ENCODE measurements around the gene EXOSC5. TPM values are rescaled to one million over a fixed set of nuclear protein-coding genes. Genes with fewer than 3 reads are reported as not detected.
"Not testable (repeated sequence)": the region's sequence is repeated elsewhere in the genome, so short reads cannot be mapped to it uniquely, and the experiment has no call there.

EXOSC5 gene
- total RNA-seq, 1 donor from 2014 or later = 15.2 TPM

DNA sequence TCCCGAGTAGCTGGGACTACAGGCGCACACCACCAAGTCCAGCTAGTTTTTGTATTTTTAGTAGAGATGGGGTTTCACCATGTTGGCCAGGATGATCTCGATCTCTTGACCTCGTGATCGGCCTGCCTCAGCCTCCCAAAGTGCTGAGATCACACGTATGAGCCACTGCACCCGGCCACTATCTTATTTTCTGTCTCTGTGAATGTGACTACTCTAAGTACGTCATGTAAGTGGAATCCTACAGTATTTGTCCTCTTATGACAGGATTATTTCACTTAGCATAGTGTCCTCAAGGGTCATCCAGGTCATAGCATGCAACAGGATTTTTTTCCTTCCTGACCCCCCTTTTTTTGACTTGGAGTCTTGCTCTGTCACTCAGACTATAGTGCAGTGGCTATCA is 25.6 kb downstream of the EXOSC5 start:
- no peaks in the 10 kb centered on the region for H3K36me3 ChIP-seq
- H3K4me1 ChIP-seq = peaks cover 34% of the 10 kb centered on the region
- H3K27ac ChIP-seq = no peak overlapping the region
- H3K4me3 ChIP-seq = no peak overlapping the region
- H3K9me3 ChIP-seq = no peaks in the 10 kb centered on the region
- no peak for DNase-seq (ENCODE audit: extremely low spot score in 2 of 2)
- TF ChIP-seq POLR2AphosphoS5 (IDR thresholded peaks at IDR 0.05; ENCODE audit: insufficient read depth in 1 of 2, low read depth in 1 of 2) (no peak), CTCF (IDR thresholded peaks at IDR 0.05) (no peak), POLR2A (IDR thresholded peaks at IDR 0.05) (no peak)
- H3K27me3 ChIP-seq = no peaks in the 10 kb centered on the region
- intact Hi-C loops (cut with DNase I) = no loop called here

DNA sequence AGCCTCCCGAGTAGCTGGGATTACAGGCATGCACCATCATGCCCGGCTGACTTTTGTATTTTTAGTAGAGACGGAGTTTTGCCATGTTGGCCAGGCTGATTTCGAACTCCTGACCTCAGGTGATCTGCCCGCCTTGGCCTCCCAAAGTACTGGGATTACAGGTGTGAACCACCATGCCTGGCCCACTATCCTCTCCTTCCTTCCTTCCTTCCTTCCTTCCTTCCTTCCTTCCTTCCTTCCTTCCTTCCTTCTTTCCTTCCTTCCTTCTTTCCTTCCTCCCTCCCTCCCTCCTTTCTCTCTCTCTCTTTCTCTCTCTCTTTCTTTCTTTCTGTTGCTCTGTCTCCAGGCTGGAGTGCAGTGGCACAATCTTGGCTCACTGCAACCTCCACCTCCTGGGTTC is 26.0 kb downstream of the EXOSC5 start:
- H3K27me3 ChIP-seq; H3K27ac ChIP-seq; H3K36me3 ChIP-seq; H3K9me3 ChIP-seq; DNase-seq (ENCODE audit: extremely low spot score in 2 of 2); intact Hi-C loops (cut with DNase I); H3K4me3 ChIP-seq: not testable (repeated sequence)
- peaks cover 30% of the 10 kb centered on the region for H3K4me1 ChIP-seq

- H3K27me3 ChIP-seq = no peaks in the 10 kb centered on the region
- H3K27ac ChIP-seq = no peak overlapping the region
- no peak overlapping the region for H3K4me3 ChIP-seq
- no peak for DNase-seq (ENCODE audit: extremely low spot score in 2 of 2)
- peaks cover 25% of the 10 kb centered on the region for H3K4me1 ChIP-seq
- H3K9me3 ChIP-seq = no peaks in the 10 kb centered on the region
- TF ChIP-seq CTCF (IDR thresholded peaks at IDR 0.05) (no peak), POLR2AphosphoS5 (IDR thresholded peaks at IDR 0.05; ENCODE audit: insufficient read depth in 1 of 2, low read depth in 1 of 2) (no peak), POLR2A (IDR thresholded peaks at IDR 0.05) (no peak)
- intact Hi-C loops (cut with DNase I) = no loop called here
- no peaks in the 10 kb centered on the region for H3K36me3 ChIP-seq
Measured at GRCh38 chr19:41369769-41370168, 27.4 kb downstream of the EXOSC5 start.

DNA sequence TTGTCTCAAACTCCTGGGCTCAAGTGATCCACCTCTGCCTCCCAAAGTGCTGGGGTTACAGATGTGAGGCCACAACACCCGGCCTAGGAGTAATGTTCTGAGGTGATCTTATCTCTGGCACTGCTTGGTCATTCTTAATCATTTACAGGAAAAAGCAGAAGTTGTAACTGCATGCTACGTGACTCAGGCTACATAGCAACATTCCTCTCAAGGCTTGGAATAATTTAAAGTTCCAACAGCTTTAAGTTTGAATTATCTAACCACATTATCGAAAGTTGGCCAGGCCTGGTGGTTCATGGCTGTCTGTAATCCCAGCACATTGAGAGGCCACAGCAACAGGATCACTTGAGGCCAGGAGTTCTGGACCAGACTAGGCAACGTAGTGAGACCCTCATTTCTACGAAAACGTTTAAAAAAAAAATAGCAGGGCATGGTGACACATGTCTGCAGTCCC is 29.3 kb downstream of the EXOSC5 start:
- peaks cover 23% of the 10 kb centered on the region for H3K4me1 ChIP-seq
- H3K36me3 ChIP-seq = no peaks in the 10 kb centered on the region
- DNase-seq (ENCODE audit: extremely low spot score in 2 of 2) = no peak
- TF ChIP-seq CTCF (IDR thresholded peaks at IDR 0.05) (no peak), POLR2A (IDR thresholded peaks at IDR 0.05) (no peak), POLR2AphosphoS5 (IDR thresholded peaks at IDR 0.05; ENCODE audit: insufficient read depth in 1 of 2, low read depth in 1 of 2) (no peak)
- H3K9me3 ChIP-seq = no peaks in the 10 kb centered on the region
- no peak overlapping the region for H3K4me3 ChIP-seq
- intact Hi-C loops (cut with DNase I) = no loop called here
- H3K27me3 ChIP-seq = no peaks in the 10 kb centered on the region
- no peak overlapping the region for H3K27ac ChIP-seq

DNA sequence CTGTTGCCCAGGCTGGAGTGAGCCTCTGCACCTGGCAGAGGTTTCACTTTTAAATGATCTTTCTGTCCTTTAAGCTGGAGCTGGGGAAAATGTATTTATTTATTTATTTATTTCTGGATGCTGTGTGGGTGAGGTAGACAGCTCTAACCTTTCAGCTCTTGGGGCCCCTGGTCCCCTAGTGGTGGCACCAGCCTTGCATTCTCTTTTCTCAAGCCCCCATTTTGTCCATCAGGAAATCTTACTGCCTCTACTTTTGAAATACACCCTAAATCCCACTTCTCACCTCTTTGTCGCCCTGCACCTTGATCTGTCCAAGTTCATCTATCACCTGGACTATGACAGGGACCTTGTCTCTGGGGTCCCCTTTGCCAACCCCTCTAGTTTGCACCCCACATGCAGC is 31.1 kb downstream of the EXOSC5 start:
- TF ChIP-seq POLR2AphosphoS5 (IDR thresholded peaks at IDR 0.05; ENCODE audit: insufficient read depth in 1 of 2, low read depth in 1 of 2) (no peak), POLR2A (IDR thresholded peaks at IDR 0.05) (no peak), CTCF (IDR thresholded peaks at IDR 0.05) (no peak)
- peaks cover 23% of the 10 kb centered on the region for H3K4me1 ChIP-seq
- H3K27me3 ChIP-seq = no peaks in the 10 kb centered on the region
- intact Hi-C loops (cut with DNase I) = no loop called here
- H3K36me3 ChIP-seq = no peaks in the 10 kb centered on the region
- no peak overlapping the region for H3K4me3 ChIP-seq
- DNase-seq (ENCODE audit: extremely low spot score in 2 of 2) = no peak
- H3K9me3 ChIP-seq = no peaks in the 10 kb centered on the region
- no peak overlapping the region for H3K27ac ChIP-seq
